Caco-2 (cell line): ENCODE measurements around the gene UNC93A. TPM values are rescaled to one million over a fixed set of nuclear protein-coding genes. Genes with fewer than 3 reads are reported as not detected.

ENCODE experiments used
- BruUV-seq: library from RNA; stranded (reverse); fragments of 400-500 nt; replicated peaks from 2 replicates; lab custom pipeline; 2021; lab: Mats Ljungman, UMichigan
- CTCF ChIA-PET: fragments of 300-600 bp; sonication (Branson Sonifier 250); formaldehyde crosslinking; loops from one replicate; lab custom pipeline; 2022; ENCODE audit warnings: antibody characterized with exemption; lab: Charles Lee
- POLR2A ChIA-PET: fragments of 300-600 bp; sonication (Branson Sonifier 250); formaldehyde crosslinking; loops from one replicate; lab custom pipeline; 2022; ENCODE audit warnings: antibody characterized with exemption; lab: Charles Lee
- DNase-seq, 2 experiments: peaks; one replicate each; pipeline versions ENCODE4 v3.0.0 to v3.0.0-alpha.2; 2020 to 2022
- H3K27me3 ChIP-seq: replicated peaks from 2 replicates; pipeline ENCODE4 v1.6.0; 2011; ENCODE audit warnings: low read length; ENCODE audit not compliant: control insufficient read depth, insufficient read depth
- H3K36me3 ChIP-seq: 2 replicates; pipeline ENCODE4 v1.5.1; 2011; ENCODE audit warnings: low read length; ENCODE audit not compliant: control insufficient read depth, insufficient read depth
- H3K4me1 ChIP-seq: fragments of 250-450 bp; sonication (Bioruptor Pico); 2 replicates; pipeline ENCODE4 v1.5.1; 2020; ENCODE audit warnings: mild to moderate bottlenecking
- H3K4me3 ChIP-seq: 2 replicates; pipeline ENCODE4 v1.5.1; 2011; ENCODE audit warnings: low read depth, mild to moderate bottlenecking, control low read depth, low read length
- H3K9me3 ChIP-seq: fragments of 250-450 bp; sonication (Bioruptor Pico); 2 replicates; pipeline ENCODE4 v1.5.1; 2020; ENCODE audit warnings: mild to moderate bottlenecking, moderate library complexity
- H3K27ac Mint-ChIP-seq: one replicate; pipeline ENCODE4 v1.8.0; 2022; ENCODE audit warnings: mixed read lengths; ENCODE audit not compliant: unreplicated experiment
- H3K27me3 Mint-ChIP-seq: one replicate; pipeline ENCODE4 v1.8.0; 2022; ENCODE audit warnings: mixed read lengths; ENCODE audit not compliant: insufficient read depth, unreplicated experiment
- H3K36me3 Mint-ChIP-seq: one replicate; pipeline ENCODE4 v1.8.0; 2022; ENCODE audit warnings: mild to moderate bottlenecking, mixed read lengths; ENCODE audit not compliant: insufficient read depth, unreplicated experiment
- H3K4me1 Mint-ChIP-seq: one replicate; pipeline ENCODE4 v1.8.0; 2022; ENCODE audit warnings: low read depth, mixed read lengths; ENCODE audit not compliant: unreplicated experiment
- H3K4me3 Mint-ChIP-seq: one replicate; pipeline ENCODE4 v1.8.0; 2022; ENCODE audit warnings: mild to moderate bottlenecking, moderate library complexity, mixed read lengths; ENCODE audit not compliant: unreplicated experiment
- H3K9me3 Mint-ChIP-seq: one replicate; pipeline ENCODE4 v1.8.0; 2022; ENCODE audit warnings: mixed read lengths; ENCODE audit not compliant: unreplicated experiment
- CTCF ChIP-seq, 2 experiments: fragments of 200-600 bp in 1 of 2; IDR thresholded peaks; 1 replicate in 1 of 2; 2 replicates in 1 of 2; pipeline versions ENCODE4 v1.5.1 to v1.8.0; 2011 to 2022; ENCODE audit warnings: antibody characterized with exemption in 1 of 2, control low read depth in 1 of 2, inconsistent platforms in 1 of 2, low read depth in 1 of 2, low read length in 1 of 2, mild to moderate bottlenecking in 1 of 2, moderate library complexity in 1 of 2; ENCODE audit not compliant: insufficient read depth in 1 of 2, severe bottlenecking in 1 of 2, unreplicated experiment in 1 of 2
- intact Hi-C: fragments of 100-400 bp; cut with micrococcal nuclease; formaldehyde crosslinking; loops from one replicate; pipeline ENCODE4 v1.10.0; 2022; ENCODE audit not compliant: unreplicated experiment
- total RNA-seq: library from RNA; stranded (reverse); gene quantifications from 2 replicates; pipeline ENCODE4 v1.2.3, GENCODE V29; 2022

UNC93A gene
- total RNA-seq, 1 experiment from 2014 or later = 32.3 TPM

DNA sequence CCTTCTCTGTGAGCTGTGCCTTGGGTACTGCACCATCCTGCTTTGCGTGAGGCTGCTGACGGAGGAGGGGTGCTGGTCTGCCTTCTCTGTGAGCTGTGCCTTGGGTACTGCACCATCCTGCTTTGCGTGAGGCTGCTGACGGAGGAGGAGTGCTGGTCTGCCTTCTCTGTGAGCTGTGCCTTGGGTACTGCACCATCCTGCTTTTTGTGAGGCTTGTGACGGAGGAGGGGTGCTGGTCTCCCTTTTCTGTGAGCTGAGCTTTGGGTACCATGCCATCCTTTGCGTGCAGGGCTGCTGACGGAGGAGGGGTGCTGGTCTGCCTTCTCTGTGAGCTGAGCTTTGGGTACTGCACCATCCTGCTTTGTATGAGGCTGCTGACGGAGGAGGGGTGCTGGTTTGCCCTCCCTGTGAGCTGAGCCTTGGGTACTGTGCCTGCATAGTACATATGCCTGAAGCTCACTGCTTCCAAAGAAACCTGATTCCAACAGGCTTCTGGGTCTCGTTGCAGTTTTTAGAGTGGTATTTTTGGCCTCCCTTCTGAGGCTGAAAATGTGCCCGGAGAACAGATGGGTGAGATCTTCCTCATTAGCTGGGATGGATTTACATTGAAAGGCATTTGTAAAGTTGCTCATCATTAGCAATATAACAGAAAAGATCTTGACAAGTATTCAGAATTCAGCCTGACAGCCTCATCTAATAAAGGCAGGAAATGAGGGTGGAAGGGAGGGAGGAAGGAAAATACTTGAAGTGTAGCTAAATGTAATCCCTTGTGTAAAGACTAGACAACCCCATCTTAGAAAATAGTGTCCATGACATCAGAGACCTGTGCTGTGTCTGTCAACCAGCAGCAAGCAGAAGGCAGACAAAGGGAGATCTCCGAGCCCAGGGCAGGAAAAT lies 46.8 kb upstream of the UNC93A start:
- Histone ChIP-seq H3K27me3 (no peaks in the 10 kb centered on the region), H3K36me3 (no peaks in the 10 kb centered on the region), H3K4me1 (peaks cover 27% of the 10 kb centered on the region), H3K4me3 (no peak overlapping the region), H3K9me3 (no peaks in the 10 kb centered on the region)
- ChIA-PET POLR2A (no interaction called here), CTCF (no interaction called here)
- Mint-ChIP-seq H3K4me3 (no peak overlapping the region), H3K4me1 (peaks cover 4% of the 10 kb centered on the region), H3K27ac (no peak overlapping the region), H3K9me3 (no peaks in the 10 kb centered on the region), H3K36me3 (no peaks in the 10 kb centered on the region), H3K27me3 (no peaks in the 10 kb centered on the region)
- BruUV-seq = no TSS peak
- no peak for DNase-seq
- TF ChIP-seq CTCF (IDR thresholded peaks at IDR 0.05; ENCODE audit: insufficient read depth in 1 of 2, low read depth in 1 of 2, low read length in 1 of 2, severe bottlenecking in 1 of 2, unreplicated experiment in 1 of 2) = no peak
- intact Hi-C loops = no loop called here

DNA sequence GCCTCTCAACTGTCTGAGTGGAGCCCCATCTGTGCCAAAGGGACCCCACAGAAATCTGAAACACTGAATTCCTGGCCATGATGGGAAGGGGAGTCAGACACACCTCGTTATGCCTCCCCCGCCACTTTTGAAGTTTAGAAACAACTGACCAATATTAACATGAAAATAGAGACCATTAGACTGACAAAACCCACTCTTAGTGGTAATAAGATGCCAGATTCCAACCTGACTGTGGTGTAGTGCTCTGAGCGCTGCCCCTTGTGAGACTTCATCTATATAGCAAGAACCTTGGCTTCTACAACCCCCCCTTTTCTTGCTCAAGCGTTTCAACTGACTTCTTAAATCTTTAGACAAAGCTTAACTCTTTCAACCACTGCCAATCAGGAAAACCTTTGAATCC lies 46.1 kb upstream of the UNC93A start:
- Mint-ChIP-seq H3K4me1 (no peaks in the 10 kb centered on the region), H3K9me3 (no peaks in the 10 kb centered on the region), H3K36me3 (no peaks in the 10 kb centered on the region), H3K27me3 (no peaks in the 10 kb centered on the region), H3K27ac (no peak overlapping the region), H3K4me3 (no peak overlapping the region)
- CTCF ChIA-PET = no interaction called here
- TF ChIP-seq CTCF (IDR thresholded peaks at IDR 0.05; ENCODE audit: insufficient read depth in 1 of 2, low read depth in 1 of 2, low read length in 1 of 2, severe bottlenecking in 1 of 2, unreplicated experiment in 1 of 2) = no peak
- Histone ChIP-seq H3K27me3 (no peaks in the 10 kb centered on the region), H3K36me3 (no peaks in the 10 kb centered on the region), H3K9me3 (no peaks in the 10 kb centered on the region), H3K4me1 (peaks cover 20% of the 10 kb centered on the region), H3K4me3 (no peak overlapping the region)
- POLR2A ChIA-PET = no interaction called here
- intact Hi-C loops = no loop called here
- no peak for DNase-seq
- BruUV-seq = no TSS peak

DNA sequence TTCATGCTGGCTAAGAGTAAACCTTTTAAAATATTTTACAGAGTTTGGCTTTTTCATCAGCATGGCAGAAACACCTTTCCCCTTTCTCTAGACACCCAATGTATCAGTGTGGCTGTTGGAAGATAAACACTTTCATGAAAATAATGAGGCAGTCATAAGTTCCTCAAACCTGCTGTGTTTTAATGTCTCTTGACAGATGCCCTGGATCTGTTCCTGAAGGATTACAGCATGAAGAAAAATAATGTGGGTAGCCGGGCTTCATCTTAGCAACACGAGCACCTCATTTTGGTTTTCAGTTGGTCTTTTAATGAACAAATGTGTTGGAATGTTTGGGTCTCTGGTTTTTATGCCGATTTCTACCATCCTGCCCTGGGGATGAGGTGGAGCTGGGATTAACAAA lies 45.5 kb upstream of the UNC93A start:
- no peak overlapping the region for H3K4me3 Mint-ChIP-seq
- no peak for DNase-seq
- no peaks in the 10 kb centered on the region for H3K27me3 Mint-ChIP-seq
- peaks cover 17% of the 10 kb centered on the region for H3K4me1 ChIP-seq
- no peaks in the 10 kb centered on the region for H3K27me3 ChIP-seq
- no peaks in the 10 kb centered on the region for H3K9me3 Mint-ChIP-seq
- no peaks in the 10 kb centered on the region for H3K9me3 ChIP-seq
- ChIA-PET CTCF (no interaction called here), POLR2A (no interaction called here)
- intact Hi-C loops = no loop called here
- no peak overlapping the region for H3K27ac Mint-ChIP-seq
- no TSS peak for BruUV-seq
- TF ChIP-seq CTCF (IDR thresholded peaks at IDR 0.05; ENCODE audit: insufficient read depth in 1 of 2, low read depth in 1 of 2, low read length in 1 of 2, severe bottlenecking in 1 of 2, unreplicated experiment in 1 of 2) = no peak
- no peaks in the 10 kb centered on the region for H3K36me3 Mint-ChIP-seq
- no peak overlapping the region for H3K4me3 ChIP-seq
- no peaks in the 10 kb centered on the region for H3K36me3 ChIP-seq
- H3K4me1 Mint-ChIP-seq = no peaks in the 10 kb centered on the region
